Cardiac fibroblast (primary cell): ENCODE data around the gene OTOG.

Source experiments
- DNase-seq, 2 donors: peaks; one replicate each; pipeline versions ENCODE4 v3.0.0 to v3.0.0-alpha.2; 2010; ENCODE audit warnings: low read depth in 2 of 2
- H3K4me3 ChIP-seq, 2 donors: replicated peaks in 1 of 2; 1 replicate in 1 of 2; 2 replicates in 1 of 2; pipeline ENCODE4 v1.5.1; 2011; ENCODE audit warnings: low read depth in 2 of 2, low read length in 2 of 2, mild to moderate bottlenecking in 2 of 2, moderate library complexity in 1 of 2
- TF ChIP-seq, protein P1 (sequence below): IDR thresholded peaks from one replicate; pipeline ENCODE4 v1.5.1; 2011; ENCODE audit warnings: low read depth, mild to moderate bottlenecking, low read length, inconsistent platforms

Gene OTOG

DNA sequence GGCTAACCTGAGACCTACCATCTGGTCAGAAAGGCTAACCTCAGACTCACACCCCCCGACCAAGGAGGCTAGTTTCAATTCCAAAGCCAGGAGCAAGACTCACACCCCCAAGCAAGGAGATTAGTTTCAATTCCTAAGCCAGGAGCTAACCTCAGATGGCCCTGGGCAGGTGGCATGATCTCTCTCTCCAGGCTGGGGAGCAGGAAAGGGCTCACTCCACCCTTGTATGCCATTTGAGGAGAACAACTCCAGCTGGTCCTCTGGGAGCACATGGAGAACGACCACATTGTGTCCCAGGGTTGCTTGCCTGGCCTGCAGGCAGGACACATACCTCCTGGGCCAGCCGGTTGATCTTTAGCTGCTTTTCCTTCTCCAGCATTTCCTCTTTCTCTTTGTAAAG is 35.5 kb upstream of the OTOG start:
- no peak for DNase-seq
- TF ChIP-seq, protein P1, sequence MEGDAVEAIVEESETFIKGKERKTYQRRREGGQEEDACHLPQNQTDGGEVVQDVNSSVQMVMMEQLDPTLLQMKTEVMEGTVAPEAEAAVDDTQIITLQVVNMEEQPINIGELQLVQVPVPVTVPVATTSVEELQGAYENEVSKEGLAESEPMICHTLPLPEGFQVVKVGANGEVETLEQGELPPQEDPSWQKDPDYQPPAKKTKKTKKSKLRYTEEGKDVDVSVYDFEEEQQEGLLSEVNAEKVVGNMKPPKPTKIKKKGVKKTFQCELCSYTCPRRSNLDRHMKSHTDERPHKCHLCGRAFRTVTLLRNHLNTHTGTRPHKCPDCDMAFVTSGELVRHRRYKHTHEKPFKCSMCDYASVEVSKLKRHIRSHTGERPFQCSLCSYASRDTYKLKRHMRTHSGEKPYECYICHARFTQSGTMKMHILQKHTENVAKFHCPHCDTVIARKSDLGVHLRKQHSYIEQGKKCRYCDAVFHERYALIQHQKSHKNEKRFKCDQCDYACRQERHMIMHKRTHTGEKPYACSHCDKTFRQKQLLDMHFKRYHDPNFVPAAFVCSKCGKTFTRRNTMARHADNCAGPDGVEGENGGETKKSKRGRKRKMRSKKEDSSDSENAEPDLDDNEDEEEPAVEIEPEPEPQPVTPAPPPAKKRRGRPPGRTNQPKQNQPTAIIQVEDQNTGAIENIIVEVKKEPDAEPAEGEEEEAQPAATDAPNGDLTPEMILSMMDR = no peak
- H3K4me3 ChIP-seq = no peak overlapping the region

DNA sequence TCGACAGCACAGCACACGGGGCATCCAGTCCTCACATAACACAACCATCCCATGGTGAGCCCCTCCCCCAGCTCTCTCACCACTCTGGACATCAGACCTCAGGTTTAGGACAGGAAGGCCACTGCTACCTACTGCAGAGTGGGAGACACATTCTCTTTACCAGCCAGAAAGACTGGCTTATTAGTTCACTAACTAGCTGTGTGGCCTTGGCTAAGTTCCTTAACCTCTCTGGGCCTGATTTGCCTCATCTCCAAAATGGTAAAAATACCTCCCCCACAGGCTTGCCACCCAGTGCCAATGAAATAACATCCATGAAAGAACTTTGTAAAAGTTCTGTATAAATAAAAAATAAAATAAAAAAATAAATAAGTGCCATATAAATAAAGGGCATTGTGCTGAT is 35.0 kb upstream of the OTOG start:
- TF ChIP-seq, protein P1 = no peak
- H3K4me3 ChIP-seq = no peak overlapping the region
- DNase-seq = no peak

DNA sequence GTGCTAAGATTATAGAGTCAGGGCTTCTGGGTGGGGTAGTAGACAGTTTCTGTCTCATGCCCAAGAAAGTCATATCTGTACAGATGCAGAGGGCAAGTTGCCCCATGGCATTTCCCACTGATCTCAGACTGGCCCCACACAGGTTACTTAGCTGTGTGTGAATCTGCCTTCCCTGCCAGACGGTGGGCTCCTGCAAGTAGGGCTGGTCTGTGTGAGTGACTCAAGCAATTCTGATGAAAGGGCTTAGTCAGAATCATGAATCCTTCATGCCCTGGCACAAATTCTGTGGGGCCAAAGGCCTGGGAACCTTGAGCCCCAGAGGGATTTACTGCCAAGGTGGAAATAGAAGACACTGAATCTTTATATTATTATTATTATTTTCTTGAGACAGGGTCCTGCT is 33.2 kb upstream of the OTOG start:
- DNase-seq = peak in 1 of 2 donors; percentile 39
- no peak overlapping the region for H3K4me3 ChIP-seq
- TF ChIP-seq, protein P1 = no peak

- TF ChIP-seq, protein P1 = no peak
- no peak for DNase-seq
- no peak overlapping the region for H3K4me3 ChIP-seq
Observed at GRCh38 chr11:17514476-17514875, 32.6 kb upstream of the OTOG start.

DNA sequence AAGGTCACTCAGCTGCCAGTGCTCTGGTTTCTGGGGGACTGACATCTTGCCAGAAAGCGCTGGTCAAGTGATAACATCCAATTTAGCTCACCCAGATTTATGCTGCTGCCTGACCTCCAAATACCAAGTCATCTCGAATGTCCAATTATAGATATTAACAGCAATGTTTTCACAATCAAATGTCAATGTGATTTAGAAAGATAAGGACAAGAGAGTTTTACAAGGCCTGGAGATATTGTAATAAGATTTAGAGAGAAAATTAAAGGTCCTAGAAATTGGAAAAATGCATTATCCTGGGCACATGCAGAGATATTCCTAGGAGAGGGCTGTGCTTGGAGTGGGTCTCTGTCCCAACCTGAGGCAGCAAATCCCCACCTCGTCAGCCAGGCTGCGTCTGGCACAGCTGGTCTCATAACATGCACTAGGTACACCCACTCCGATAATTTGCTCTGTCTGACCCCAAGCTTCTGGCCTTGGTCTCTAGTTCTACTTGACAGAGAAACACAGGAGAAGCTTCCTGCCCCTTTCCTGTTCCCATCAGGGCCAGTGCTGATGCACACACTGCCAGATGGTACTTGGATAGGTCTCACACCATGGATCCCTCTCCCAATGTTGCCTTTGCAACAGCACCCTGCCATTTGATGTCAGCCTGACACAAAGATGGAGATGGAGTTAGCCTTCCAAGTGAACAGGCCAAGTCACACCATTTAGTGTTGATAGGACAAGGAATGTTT is 31.4 kb upstream of the OTOG start:
- TF ChIP-seq, protein P1 = no peak

GRCh38 chr11:17516551-17517150 is 30.4 kb upstream of the OTOG start:
- H3K4me3 ChIP-seq = no peak overlapping the region
- TF ChIP-seq, protein P1 = no peak
- no peak for DNase-seq

More for the DNA sequence above, 31.4 kb upstream of the OTOG start:
- DNase-seq = no peak
- no peak overlapping the region for H3K4me3 ChIP-seq
